Tibial artery (tissue), 4 donors: ENCODE data around the gene GLDN.

Experiments used
- DNase-seq, 2 donors: peaks; one replicate each; pipeline ENCODE4 v3.0.0-alpha.2; 2019
- H3K27ac ChIP-seq, 2 donors: fragments of 200-600 bp; sonication (generic) in 1 of 2; 1 replicate in 1 of 2; 2 replicates in 1 of 2; pipeline ENCODE4 v1.5.1; 2018 to 2019; ENCODE audit warnings: mild to moderate bottlenecking in 1 of 2
- H3K27me3 ChIP-seq, 2 donors: fragments of 200-600 bp; sonication (generic) in 1 of 2; one replicate each; pipeline versions ENCODE4 v1.5.1 to v1.6.0; 2016 to 2019
- H3K36me3 ChIP-seq, 3 donors: fragments of 200-600 bp; sonication (generic) in 2 of 3; one replicate each; pipeline ENCODE4 v1.5.1; 2016 to 2019; ENCODE audit warnings: mild to moderate bottlenecking in 2 of 3
- H3K4me1 ChIP-seq, 4 donors: fragments of 200-600 bp; sonication (generic) in 2 of 4; 1 replicate in 3 of 4; 2 replicates in 1 of 4; pipeline ENCODE4 v1.5.1; 2016 to 2019
- H3K4me3 ChIP-seq, 2 donors: fragments of 200-600 bp; sonication (generic) in 1 of 2; 1 replicate in 1 of 2; 2 replicates in 1 of 2; pipeline ENCODE4 v1.5.1; 2018 to 2019; ENCODE audit warnings: mild to moderate bottlenecking in 2 of 2
- H3K9me3 ChIP-seq, 3 donors: fragments of 200-600 bp; sonication (generic) in 1 of 3; one replicate each; pipeline ENCODE4 v1.5.1; 2016 to 2019
- intact Hi-C: fragments of 100-400 bp; cut with DNase I; formaldehyde crosslinking; loops from one replicate; pipeline ENCODE4 v1.15.0; 2023; ENCODE audit warnings: low total_unique reads
- TF ChIP-seq, protein P1 (sequence below), 2 experiments: fragments of 200-600 bp in 1 of 2; fragments of 450-650 bp in 1 of 2; IDR thresholded peaks; one replicate each; pipeline ENCODE4 v1.5.1; 2017 to 2019; ENCODE audit warnings: antibody characterized with exemption in 2 of 2, mild to moderate bottlenecking in 1 of 2, moderate library complexity in 1 of 2

GLDN gene

DNA sequence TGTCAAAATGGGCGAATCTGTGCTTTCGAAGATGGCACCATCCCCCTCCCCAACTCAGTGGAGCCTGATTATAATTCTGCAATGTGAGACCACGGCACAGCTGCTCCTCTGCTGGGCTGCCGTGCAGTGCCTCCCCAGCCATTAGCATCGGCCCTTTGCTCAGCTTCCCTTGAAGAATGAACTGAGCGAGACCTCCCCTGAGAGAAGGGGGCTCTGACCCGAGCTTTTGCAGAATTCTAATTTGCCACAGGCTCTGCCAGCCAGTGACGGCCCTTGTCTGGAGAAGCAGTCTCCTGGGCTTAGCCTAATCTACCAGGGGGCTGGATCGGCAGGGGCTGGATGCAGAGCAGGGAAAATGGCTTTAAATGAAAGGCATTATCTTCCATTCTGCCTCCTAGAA lies 57.2 kb downstream of the GLDN start:
- peaks cover 0 to 31% (median 7%) of the 10 kb centered on the region in 3 donors for H3K36me3 ChIP-seq
- intact Hi-C loops = no loop called here

GRCh38 chr15:51401051-51401780 lies 59.8 kb downstream of the GLDN start:
- TF ChIP-seq, protein P1, sequence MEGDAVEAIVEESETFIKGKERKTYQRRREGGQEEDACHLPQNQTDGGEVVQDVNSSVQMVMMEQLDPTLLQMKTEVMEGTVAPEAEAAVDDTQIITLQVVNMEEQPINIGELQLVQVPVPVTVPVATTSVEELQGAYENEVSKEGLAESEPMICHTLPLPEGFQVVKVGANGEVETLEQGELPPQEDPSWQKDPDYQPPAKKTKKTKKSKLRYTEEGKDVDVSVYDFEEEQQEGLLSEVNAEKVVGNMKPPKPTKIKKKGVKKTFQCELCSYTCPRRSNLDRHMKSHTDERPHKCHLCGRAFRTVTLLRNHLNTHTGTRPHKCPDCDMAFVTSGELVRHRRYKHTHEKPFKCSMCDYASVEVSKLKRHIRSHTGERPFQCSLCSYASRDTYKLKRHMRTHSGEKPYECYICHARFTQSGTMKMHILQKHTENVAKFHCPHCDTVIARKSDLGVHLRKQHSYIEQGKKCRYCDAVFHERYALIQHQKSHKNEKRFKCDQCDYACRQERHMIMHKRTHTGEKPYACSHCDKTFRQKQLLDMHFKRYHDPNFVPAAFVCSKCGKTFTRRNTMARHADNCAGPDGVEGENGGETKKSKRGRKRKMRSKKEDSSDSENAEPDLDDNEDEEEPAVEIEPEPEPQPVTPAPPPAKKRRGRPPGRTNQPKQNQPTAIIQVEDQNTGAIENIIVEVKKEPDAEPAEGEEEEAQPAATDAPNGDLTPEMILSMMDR (IDR thresholded peaks at IDR 0.05) = no peak
- intact Hi-C loops = no loop called here
- H3K4me3 ChIP-seq = no peak overlapping the region
- H3K36me3 ChIP-seq = peaks cover 0 to 31% (median 15%) of the 10 kb centered on the region in 3 donors
- H3K27ac ChIP-seq = no peak overlapping the region
- H3K4me1 ChIP-seq = no peaks in the 10 kb centered on the region
- no peaks in the 10 kb centered on the region for H3K9me3 ChIP-seq
- no peak for DNase-seq
- no peaks in the 10 kb centered on the region for H3K27me3 ChIP-seq

More for the DNA sequence above, 57.2 kb downstream of the GLDN start:
- Histone ChIP-seq H3K27me3 (no peaks in the 10 kb centered on the region), H3K27ac (no peak overlapping the region), H3K4me1 (no peaks in the 10 kb centered on the region), H3K9me3 (no peaks in the 10 kb centered on the region), H3K4me3 (no peak overlapping the region)
- no peak for DNase-seq
- TF ChIP-seq, protein P1 (IDR thresholded peaks at IDR 0.05) = no peak

DNA sequence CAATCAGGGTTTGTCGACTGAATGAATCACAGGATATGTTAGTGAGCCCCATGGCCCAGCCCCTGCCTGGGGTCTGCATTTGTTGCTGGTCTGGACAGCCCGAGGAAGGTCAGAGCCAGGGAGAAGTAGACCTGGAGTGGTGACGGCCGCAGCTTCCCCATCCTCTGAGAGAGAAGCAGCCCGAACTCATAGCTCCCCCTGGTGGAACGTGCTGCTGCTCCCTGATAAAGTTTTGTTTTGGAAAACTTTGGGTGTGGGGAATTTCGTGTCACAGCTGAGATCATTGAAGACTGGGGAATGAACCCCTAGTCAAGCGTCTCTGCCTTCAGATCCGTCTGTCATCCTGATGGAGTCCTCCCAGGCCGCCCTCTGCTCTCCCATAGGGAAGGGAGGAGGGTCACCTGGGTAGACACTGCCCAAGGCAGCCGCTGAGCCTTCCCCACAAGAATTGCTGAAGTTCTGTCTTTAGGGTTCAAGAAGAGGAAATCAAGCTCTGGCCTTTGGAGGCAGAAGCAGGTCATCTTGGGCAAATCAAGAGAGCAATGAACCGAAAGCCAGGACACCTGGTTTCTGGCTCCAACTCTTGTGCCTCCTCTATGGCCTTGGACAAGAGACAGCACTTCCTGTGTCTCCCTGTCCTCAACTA lies 60.5 kb downstream of the GLDN start:
- intact Hi-C loops = no loop called here
- peak in 1 of 2 donors; percentile 58 for DNase-seq
- Histone ChIP-seq H3K4me1 (no peaks in the 10 kb centered on the region), H3K36me3 (peaks cover 0 to 28% (median 15%) of the 10 kb centered on the region in 3 donors), H3K27me3 (no peaks in the 10 kb centered on the region), H3K27ac (no peak overlapping the region), H3K4me3 (no peak overlapping the region), H3K9me3 (no peaks in the 10 kb centered on the region)
- TF ChIP-seq, protein P1 (IDR thresholded peaks at IDR 0.05) = peak; percentile 40 to 47

- intact Hi-C loops = no loop called here
- no peak overlapping the region for H3K27ac ChIP-seq
These were observed 61.8 kb downstream of the GLDN start for GRCh38 chr15:51403072-51403878.

More at GRCh38 chr15:51403072-51403878, 61.8 kb downstream of the GLDN start:
- H3K4me3 ChIP-seq = no peak overlapping the region
- TF ChIP-seq, protein P1 (IDR thresholded peaks at IDR 0.05) = peak; percentile 37 to 39
- H3K9me3 ChIP-seq = no peaks in the 10 kb centered on the region
- H3K27me3 ChIP-seq = no peaks in the 10 kb centered on the region
- H3K36me3 ChIP-seq = peaks cover 0 to 20% (median 15%) of the 10 kb centered on the region in 3 donors
- DNase-seq = no peak
- no peaks in the 10 kb centered on the region for H3K4me1 ChIP-seq
